HG03342 (cell line): ENCODE data around the gene GPR137B.
"Not testable (repeated sequence)": the region's sequence is repeated elsewhere in the genome, so short reads cannot be mapped to it uniquely, and the experiment has no call there.

Source experiments
- ATAC-seq: cut with Tn5 transposase; IDR thresholded peaks from one replicate; pipeline ENCODE4 v1.9.1; 2021; ENCODE audit warnings: mild to moderate bottlenecking, moderate library complexity; ENCODE audit not compliant: unreplicated experiment

GPR137B gene

DNA sequence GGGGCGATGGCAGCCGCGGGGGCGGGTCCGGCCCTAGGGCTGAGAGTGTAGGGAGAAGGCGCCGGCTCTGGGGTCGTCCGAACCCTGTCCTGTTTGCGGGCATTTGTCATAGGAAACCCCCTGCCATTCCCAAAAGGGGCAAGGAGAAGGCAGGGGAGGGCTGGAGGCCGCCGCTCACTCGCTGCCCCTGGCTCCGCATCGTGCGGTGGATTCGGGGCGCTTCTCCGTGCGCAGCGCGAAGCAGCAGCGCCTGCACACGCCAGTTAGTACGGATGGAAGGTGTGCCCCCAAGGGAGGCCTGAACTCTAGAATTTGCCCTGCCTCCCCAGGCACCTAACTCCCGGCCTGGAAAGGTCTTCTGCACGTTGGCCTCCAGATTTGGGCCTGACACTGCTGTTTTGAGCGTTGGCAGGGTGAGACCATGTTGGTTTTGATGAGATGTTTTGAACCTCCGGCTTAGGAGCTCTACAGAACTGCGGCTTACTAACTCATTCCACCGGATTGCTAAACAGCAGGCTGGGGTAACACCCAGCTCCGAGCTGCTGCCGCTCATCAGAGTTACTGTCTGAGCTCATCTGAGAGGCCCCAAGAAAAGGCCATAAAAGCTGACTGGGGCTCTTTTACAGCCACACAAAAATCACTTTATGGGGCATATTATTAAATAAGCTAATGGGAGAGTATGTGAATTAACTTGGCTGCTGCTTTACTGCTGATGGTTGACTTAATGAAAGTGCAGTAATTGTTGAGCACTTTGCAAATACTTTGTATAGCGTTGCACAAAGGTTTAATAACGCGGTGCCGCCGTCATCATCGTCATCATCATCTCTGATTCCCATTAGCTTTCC is 987 bp downstream of the GPR137B start:
- ATAC-seq: peak; percentile 29

DNA sequence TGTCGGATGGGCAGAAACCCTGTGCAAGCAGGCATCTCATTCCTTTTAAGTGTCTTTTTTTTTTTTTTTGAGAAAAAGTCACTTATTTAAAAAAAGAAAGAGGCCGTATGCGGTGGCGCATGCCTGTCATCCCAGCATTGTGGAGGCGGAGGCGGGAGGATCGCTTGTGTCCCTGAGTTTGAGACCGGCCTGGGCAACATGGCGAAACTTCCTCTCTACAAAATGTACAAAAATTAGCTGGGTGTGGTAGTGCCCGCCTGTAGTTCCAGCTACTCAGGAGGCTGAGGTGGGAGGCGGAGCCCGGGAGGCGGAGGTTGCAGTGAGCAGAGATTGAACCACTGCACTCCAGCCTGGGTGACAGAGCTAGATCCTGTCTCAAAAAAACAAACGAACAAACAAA is 1.7 kb downstream of the GPR137B start:
- no peak for ATAC-seq

DNA sequence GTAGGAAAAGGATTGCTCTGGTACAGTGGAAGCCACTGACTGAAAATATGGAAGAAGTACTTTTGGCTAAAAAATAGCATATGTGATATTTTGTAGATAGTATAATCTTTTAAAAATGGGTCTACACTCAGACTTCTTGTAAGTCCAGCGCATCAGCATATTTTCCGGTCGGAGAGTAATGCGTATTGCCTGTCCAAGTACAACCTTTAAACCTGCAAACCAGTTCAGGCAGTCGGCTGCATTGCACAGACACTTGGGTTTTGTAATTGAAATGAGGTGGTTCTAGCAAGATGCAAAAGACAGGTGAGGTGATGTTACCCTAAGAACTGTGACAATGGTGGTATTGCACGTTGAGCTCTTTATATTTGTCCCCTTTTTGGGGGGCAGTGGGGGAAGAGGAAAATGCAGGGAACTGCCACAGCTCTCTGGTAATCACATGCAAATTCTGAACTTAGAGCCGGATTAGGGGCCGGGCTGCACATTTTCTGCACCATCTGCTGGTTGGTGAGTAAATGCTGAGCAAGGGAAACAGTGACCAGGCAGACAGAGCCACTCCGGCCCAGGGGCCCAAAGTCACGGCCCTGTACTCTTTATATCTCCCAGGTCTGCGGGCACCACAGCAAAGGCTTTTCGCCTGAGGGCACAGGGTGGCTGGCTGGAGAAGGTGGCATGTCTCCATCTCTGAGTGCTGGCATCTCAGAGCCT is 2.3 kb downstream of the GPR137B start:
- no peak for ATAC-seq

DNA sequence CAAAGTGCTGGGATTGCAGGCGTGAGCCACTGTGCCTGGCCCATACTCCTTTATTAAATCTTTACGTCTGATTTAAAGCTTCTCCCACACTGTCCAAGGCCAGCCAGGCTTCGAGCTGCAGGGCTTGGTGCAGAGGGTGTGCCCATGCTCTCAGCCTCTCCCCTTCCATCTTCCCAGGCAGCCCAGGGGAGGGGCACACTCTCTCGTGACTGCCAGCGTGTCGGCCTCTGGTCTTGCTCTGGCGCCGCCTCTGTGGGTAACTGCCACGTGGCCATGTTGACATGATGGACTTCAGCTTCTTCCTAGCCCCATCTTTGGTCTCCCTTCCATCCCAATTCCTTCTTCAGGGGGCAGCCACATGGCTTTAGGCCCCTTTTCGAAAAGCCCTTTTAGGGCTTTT is 4.7 kb downstream of the GPR137B start:
- no peak for ATAC-seq

DNA sequence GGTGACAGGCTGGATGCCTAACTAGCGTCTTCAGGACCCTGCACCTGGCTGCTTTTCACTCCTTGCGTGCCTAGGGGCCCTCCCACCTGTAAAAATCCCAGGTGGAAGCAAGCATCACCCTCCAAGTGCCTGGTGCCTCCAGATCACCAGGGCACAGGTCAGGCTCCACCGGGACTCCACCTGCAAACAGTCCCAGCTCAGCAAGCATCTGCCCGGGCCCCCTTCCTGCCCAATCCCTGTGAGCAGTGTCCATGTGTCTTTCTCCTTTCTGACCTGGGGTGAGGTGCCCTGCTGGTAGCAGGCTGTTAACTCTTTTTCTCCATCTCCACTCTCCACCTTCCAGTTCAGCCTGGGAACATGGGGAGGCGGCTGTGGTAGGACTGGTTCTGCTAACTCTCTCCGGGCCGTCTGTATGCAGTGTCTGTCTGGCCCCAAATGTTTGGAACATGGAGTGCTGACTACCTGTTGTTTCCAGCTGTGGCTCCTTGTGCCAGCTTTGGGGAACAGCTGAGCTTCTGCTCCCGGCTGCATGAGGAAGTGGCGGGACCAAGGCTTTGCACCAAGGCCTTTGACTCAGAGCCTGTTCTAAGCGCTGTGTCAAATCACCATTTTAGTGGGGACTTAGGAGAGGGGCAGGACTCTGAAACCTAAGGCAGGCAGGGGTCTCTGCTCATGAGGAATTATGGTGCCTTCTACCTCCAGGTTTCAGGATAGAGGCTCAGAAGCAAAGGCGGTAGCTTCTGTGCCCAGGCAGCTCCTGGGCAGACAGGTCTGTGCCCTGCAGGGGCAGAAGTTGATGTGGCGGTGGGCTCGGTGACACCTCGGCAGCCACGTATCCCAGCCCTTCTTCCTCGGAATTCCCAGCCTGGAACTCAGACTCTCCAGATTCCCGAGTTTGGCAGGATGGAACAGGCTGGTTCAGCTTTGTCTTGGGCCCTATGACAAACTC is 5.5 kb downstream of the GPR137B start:
- no peak for ATAC-seq

DNA sequence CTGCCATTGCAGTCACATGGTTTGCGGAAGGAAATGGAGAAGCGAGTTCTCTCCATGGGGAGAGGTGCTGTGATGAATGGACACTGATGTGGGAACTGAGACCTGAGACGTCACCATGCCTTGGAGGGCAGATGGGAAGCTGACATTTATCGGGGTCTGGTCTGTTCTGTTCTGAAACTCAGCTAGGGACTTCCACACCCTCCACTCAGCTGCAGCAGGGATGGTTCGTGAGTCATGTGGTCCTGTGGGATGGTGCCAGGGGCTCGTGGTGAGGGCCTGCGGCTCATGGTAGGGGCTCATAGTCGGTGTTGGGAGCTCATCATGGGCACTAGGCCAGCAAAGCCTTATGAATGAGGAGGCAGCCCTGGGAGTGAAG is 6.1 kb downstream of the GPR137B start:
- ATAC-seq: no peak

DNA sequence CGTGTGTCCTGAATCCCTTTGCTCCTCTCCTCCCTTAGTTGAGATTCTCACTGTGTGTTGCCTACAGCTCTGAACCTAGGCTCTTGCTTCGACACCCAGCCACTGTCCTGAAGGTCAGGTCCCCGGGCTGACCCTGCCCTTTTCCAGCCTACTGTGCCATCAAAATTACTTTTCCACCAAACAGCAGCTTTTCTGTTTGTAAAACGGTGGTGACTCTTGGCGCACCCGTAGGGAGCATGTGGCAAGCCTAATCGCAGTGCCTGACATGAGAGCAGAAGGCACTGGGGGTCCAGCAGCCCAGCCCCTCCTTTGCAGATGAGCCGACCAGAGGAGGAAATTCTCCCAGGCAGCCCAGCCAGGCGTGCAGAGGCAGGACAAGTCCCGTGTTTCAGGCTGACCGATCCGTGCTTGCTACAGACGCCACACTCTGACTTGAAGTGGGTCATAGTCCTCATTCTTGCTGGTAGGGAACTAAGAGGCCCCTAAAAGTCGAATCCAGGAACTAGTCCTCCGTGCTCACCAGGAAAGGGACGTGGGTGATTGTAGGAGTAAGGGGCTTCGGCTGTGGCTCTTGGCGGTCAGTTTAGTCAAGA is 6.8 kb downstream of the GPR137B start:
- no peak for ATAC-seq

DNA sequence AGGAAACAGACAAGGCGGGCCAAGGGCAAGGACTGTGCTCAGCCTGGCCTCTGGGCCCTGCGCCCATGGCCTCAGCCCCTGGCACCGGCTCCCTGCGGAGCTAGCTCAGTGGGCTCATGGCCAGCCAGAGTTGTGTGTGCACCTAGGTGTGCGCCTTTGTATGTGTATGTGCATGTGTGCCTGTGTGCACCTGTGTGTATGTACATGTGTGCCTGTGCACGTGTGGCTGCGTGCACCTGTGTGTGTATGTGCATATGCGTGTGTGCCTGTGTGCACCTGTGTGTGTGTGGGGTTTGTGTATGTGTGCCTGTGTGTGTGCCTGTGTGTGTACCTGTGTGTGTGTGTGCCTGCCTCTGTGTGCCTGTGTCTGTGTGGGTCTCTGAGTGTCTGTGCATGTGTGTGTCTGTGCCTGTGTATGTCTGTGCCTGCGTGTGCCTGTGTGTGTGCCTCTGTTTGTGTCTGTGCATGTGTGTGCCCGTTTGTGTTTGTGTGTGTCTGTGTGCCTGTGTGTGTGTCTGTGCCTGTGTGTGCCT is 7.4 kb downstream of the GPR137B start:
- no peak for ATAC-seq

DNA sequence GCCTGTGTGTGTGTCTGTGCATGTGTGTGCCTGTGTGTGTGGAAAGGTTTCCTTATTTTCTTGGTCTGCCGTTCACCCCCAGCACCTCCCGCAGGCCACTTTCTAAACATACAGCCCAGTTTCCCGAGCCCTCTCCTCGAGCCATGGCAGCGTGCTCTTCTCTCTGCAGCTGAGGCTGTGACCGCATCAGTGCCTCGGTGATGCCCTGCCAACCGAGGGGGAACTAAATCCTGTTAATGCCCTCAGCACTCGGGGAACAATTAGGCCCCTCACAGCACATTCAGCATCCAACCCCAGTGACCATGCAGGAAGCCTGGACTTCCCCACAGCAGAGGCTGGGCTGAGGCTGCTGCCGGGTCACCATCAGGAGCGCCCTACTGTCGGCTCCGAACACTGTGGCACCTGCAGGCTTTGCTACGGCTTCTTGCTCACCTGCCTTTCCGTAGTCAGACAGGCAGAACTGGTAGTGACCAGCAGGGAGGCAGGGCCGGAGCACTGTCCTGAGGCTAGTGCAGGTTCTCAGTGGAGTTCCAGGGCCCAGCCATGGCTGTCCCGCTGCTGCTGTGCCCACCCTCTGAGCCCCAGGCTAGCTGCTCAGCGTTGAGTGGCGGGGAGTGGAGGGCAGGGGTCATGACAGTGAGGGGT is 8.1 kb downstream of the GPR137B start:
- no peak for ATAC-seq

DNA sequence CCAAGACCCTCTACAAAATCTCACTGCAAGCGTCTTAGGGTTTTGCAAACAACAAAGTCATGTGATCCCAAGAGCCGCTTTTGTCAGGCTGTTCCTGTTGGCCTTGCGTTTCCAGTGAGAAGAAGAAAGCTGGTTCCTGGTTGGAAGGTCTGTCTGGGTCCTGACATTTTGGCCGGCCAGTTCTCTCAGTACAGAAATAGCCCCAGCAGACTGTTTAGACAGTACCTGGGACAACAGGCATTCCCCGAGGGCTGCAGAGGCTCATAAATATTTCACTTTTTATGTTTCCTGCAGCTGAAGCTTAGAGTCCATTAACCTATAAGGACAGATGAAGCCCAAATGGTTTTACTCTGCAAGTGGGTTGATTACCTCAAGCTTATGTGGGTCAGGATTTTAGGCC is 8.6 kb downstream of the GPR137B start:
- no peak for ATAC-seq

DNA sequence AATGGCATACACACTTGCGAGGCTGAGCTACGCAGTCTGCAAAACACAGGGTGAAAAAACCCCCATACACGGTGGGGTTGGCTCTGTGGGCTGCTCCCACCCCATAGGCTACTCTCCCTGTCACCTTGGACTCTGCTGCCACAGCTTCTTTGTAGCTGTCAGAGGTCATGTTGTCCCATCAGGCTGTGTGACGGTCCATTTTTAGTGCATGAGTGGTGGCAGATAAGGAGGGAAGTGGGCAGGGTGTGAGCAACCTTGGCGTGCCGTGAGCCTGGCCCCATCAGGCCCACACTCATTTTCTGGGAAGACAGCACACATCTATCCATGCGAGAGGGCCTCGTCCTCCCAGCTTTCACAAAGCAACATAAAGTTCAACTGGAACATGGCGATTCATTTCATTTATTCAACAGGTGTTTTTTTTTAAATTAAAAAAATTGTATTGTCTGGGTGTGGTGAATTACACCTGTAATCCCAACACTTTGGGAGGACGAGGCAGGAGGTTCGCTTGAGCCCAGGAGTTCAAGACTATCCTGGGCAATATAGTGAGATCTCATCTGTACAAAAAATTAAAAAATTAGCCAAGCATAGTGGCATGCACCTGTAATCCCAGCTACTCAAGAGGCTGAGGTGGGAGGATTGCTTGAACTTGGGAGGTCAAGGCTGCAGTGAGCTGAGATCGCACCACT is 9.5 kb downstream of the GPR137B start:
- ATAC-seq: no peak

DNA sequence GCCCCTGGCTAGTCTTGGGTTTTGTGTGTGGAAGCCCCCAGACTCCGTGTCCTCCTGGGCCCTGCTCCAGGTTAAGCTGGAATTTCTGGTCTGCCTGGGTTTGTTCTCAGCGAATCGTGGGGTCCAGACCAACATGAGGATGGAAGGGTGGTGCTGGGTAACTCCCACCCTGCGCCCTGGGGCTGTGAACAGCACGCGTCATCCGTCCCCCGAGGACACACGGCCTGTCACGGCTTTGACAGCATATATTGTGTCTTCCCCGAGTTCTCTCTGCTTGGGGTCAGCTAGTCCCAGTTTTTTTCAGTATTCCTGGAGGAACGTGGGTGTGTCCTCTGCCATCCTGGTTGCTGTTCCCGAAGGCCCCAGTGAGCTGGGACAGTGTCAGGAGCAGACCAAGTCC is 11.8 kb downstream of the GPR137B start:
- ATAC-seq: no peak

DNA sequence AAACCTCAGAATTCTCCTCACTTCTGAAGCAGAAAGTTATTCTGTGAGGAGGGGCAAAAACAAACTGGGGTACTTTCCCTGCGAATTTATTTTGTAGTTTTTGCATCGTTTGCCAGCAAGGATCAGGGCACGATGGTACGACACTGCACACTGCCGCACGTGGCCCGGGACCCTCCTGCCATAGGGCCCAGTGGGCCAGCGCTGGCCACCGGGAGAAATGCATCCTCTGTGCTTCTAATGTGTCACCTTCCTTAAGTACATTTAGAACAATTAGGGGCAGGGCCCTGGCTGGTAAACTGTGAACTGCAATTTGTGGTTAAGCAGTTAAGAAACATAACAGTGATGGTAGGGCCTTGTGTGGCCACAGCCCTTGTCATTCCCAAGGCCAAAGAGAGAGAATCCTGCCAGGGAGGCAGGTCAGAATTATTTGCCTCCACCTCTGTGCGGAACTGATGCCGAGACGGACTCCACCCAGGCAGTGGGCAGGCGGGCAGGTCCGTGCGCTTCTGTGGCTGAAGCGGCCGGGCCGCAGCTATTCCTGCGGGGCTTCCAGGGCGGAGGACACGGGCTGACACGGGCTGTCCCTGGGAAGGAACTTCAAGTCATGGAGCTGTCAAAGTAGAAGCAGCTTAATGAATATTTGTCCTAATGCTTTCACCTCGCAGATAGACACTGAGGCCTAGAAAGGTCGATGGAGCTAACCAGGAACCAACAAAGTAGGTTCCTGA is 12.5 kb downstream of the GPR137B start:
- no peak for ATAC-seq

DNA sequence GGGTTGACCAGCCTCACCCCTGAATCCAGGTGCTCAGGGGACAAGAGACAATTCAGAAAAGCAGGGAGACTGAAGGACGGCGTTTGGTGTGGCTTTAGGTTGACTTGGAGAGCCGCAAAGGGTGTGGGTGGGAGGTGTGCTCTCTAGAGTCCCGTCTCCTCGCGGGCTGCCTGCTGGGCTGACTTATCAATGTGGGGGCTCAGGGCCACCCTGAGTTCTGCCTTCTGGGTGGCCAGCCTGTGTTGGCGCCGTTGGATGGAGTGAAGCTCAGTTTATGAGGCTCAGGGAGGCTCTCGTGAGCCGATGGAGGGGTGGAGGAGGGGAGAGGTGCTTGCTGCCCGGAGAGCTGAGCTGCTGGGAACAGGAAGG is 13.0 kb downstream of the GPR137B start:
- no peak for ATAC-seq

DNA sequence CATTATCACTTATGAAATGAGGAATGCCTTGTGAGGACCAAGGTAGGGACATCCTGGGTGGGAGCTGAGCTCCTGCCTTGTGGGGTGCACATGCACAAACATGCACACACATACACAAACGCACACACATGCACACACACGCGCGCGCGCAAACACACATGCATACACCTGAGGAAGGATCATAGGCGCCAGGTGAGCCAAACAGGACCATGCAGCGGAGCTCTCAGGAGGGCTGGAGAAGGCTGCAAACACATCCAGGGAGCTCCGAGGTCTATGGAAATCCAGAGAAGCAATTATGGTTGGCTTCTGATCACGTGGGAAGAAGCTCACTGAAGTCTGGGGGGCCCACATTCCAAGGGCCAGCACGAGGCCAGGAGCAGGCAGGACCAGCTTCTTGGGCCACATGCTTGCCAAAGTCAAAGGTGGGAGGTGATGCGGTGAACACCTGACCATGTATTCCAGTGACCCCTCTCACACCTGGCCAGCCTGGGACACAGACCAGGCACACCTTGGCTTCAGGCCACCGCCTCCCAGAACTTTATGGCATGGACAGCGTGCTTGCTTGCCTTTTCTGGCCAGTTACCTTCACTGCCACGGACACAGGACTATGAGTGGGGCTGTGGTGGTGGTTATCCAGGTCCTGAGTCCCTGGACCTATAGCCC is 13.6 kb downstream of the GPR137B start:
- ATAC-seq: no peak

DNA sequence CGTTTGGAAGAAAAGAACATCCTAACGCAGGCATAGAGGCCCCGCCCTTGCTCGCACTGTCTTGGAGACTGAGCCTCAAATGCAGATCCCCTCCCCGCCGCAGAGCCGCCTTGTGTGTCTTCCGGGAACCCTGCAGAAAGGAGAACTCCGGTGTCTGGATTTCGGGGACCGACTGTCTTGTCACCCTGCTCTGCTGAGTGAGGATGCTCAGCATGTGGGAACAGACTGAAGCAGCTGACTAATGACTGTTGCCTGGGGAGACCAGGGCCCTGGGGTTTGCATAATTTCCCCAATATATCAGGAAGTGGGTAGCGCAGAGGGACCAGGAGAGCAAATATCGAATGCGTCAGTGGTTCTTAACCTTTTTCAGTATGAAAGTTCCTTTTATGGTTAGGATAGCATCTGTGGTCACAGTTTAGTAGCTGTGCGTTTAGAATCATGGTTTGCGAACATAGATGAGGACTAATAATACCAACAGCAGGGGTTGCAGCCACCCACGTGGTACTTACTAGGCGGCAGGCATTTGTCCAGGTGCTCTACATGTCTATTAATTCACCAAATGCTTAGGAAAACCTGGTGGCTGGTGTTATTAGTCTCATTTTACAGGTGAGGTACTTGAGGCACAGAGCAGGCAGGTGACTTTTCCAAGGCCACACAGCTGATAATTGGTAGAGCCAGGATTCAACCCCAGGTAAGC is 14.3 kb downstream of the GPR137B start:
- peak; percentile 79 for ATAC-seq

DNA sequence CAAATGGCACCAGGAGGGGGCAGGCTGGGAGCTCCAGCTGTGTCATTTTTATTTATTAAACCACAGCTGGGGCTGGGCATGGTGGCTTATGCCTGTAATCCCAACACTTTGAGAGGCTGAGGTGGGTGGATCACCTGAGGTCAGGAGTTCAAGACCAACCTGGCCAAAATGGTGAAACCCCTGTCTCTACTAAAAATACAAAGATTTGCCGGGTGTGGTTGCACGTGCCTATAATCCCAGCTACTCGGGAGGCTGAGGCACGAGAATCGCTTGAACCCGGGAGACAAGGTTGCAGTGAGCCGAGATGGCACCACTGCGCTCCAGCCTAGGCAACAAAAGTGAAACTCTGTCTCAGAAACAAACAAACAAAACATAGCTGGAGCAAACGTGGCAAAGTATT is 15.7 kb downstream of the GPR137B start:
- not testable (repeated sequence) for ATAC-seq

DNA sequence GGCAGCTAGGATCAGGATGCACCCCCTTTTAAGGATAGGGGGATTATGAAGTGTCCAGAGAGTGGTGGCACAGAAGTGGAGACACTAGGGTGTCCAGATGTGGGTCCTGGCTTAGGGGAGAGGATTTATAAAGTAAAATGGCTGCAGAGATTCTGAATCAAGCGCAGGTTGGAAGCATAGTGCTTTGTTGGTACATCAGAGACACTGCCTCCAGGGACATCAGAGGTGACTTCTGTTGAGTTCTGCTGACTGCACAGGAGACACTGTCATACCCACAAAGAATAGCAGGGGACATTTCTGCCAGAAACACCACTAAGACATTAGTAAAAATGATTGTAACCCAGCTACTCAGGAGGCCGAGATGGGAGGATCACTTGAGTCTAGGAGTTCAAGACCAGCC is 16.4 kb downstream of the GPR137B start:
- no peak for ATAC-seq
